ENCODE measurements around the gene STPG2. TPM values are rescaled to one million over a fixed set of nuclear protein-coding genes. Genes with fewer than 3 reads are reported as not detected.

Gene STPG2
- total and polyA plus RNA-seq, 5 donors from 2014 or later = 0.32 to 0.39 TPM; not detected in 3

DNA sequence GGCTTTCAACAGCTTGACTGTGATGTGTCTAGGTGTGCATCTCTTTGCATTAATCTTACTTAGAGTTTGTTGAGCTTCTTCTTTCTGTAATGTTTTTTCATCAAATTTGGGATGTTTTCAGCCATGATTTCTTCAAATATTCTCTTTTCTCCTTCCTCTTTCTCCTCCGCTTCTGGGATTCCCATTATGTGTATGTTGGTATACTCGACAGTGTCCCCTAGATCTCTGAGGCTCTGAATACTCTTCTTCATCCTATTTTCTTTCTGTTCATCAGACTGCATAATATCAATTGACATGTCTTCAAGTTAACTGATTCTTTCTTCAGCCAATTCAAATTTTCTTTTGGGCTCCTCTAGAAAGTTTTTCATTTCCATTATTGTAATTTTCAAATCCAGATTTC, 25.9 kb downstream of the STPG2 start:
- Histone ChIP-seq H3K27me3 (ENCODE audit: control insufficient read depth, insufficient read depth, low read length) (no peaks in the 10 kb centered on the region), H3K27ac (ENCODE audit: insufficient read depth, low read length, poor library complexity, severe bottlenecking) (no peak overlapping the region), H3K4me3 (ENCODE audit: low read depth, low read length) (no peak overlapping the region), H3K9me3 (ENCODE audit: control insufficient read depth in 2 of 2, low read length in 2 of 2) (peaks cover 18 to 19% of the 10 kb centered on the region in 2 experiments), H3K36me3 (ENCODE audit: control insufficient read depth, insufficient read depth, low read length) (no peaks in the 10 kb centered on the region), H3K4me1 (ENCODE audit: control insufficient read depth, insufficient read depth, low read length, poor library complexity, severe bottlenecking) (no peaks in the 10 kb centered on the region)
- H3K27me3 Mint-ChIP-seq = peaks cover 33% of the 10 kb centered on the region
- ATAC-seq (ENCODE audit: low read depth in 2 of 2) (no peak), DNase-seq (no peak)
- no peak overlapping the region for H3K4me3 Mint-ChIP-seq
- H3K4me1 Mint-ChIP-seq = no peaks in the 10 kb centered on the region
- H3K27ac Mint-ChIP-seq = no peak overlapping the region
- H3K9me3 Mint-ChIP-seq = peaks cover 0 to 30% (median 6%) of the 10 kb centered on the region in 7 donors
- peaks cover 4% of the 10 kb centered on the region for H3K36me3 Mint-ChIP-seq

DNA sequence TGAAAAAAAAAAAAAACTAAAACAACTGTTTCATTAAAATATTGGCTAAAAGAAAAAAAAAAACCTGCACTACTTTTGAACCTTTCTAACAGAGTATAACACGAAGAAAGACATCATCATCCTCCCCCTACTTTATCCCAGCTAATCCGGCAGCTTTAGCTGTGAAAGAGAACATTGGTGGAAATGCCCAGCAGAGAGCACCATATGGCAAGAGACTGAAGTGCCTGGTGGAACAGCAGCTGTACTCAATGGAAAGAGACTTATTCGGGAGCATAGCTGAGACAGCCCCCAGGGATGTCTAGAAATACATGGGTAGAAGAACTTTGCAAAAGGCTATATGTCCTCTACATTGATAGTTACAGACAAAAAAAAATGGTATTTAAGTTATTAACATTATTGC, 30.3 kb downstream of the STPG2 start:
- ATAC-seq (ENCODE audit: low read depth in 2 of 2) (no peak), DNase-seq (peak in 1 of 3 donors; percentile 22)
- Mint-ChIP-seq H3K4me1 (no peaks in the 10 kb centered on the region), H3K27me3 (peaks cover 34% of the 10 kb centered on the region), H3K9me3 (peaks cover 0 to 10% (median 2%) of the 10 kb centered on the region in 7 donors), H3K36me3 (peaks cover 4% of the 10 kb centered on the region), H3K4me3 (no peak overlapping the region), H3K27ac (no peak overlapping the region)
- H3K4me3 ChIP-seq (ENCODE audit: low read depth, low read length) = no peak overlapping the region
- no peak overlapping the region for H3K27ac ChIP-seq (ENCODE audit: insufficient read depth, low read length, poor library complexity, severe bottlenecking)
- no peaks in the 10 kb centered on the region for H3K4me1 ChIP-seq (ENCODE audit: control insufficient read depth, insufficient read depth, low read length, poor library complexity, severe bottlenecking)
- H3K27me3 ChIP-seq (ENCODE audit: control insufficient read depth, insufficient read depth, low read length) = no peaks in the 10 kb centered on the region
- peaks cover 8 to 11% of the 10 kb centered on the region in 2 experiments for H3K9me3 ChIP-seq (ENCODE audit: control insufficient read depth in 2 of 2, low read length in 2 of 2)
- no peaks in the 10 kb centered on the region for H3K36me3 ChIP-seq (ENCODE audit: control insufficient read depth, insufficient read depth, low read length)

DNA sequence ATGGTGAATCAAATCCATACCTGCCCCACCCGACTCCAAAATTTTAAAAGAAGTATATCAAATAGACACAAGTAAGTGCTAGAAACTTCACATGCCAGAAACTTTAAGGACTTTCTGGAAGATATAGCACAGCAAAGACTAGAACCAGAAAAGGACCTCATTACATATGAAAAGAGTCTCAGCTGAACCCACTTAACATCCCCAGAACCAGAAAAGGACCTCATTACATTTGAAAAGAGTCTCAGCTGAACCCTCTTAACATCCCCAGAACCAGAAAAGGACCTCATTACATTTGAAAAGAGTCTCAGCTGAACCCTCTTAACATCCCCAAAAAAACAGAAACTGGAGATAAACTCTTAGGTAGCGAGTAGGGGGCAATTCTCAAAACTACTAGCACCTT, 32.3 kb downstream of the STPG2 start:
- H3K36me3 Mint-ChIP-seq = no peaks in the 10 kb centered on the region
- H3K27me3 ChIP-seq (ENCODE audit: control insufficient read depth, insufficient read depth, low read length) = no peaks in the 10 kb centered on the region
- no peak overlapping the region for H3K27ac Mint-ChIP-seq
- H3K27me3 Mint-ChIP-seq = peaks cover 35% of the 10 kb centered on the region
- H3K27ac ChIP-seq (ENCODE audit: insufficient read depth, low read length, poor library complexity, severe bottlenecking) = no peak overlapping the region
- no peaks in the 10 kb centered on the region for H3K9me3 ChIP-seq (ENCODE audit: control insufficient read depth in 2 of 2, low read length in 2 of 2)
- ATAC-seq (ENCODE audit: low read depth in 2 of 2) (no peak), DNase-seq (no peak)
- H3K36me3 ChIP-seq (ENCODE audit: control insufficient read depth, insufficient read depth, low read length) = no peaks in the 10 kb centered on the region
- no peak overlapping the region for H3K4me3 Mint-ChIP-seq
- H3K4me1 ChIP-seq (ENCODE audit: control insufficient read depth, insufficient read depth, low read length, poor library complexity, severe bottlenecking) = no peaks in the 10 kb centered on the region
- H3K9me3 Mint-ChIP-seq = no peaks in the 10 kb centered on the region
- no peak overlapping the region for H3K4me3 ChIP-seq (ENCODE audit: low read depth, low read length)
- H3K4me1 Mint-ChIP-seq = no peaks in the 10 kb centered on the region

DNA sequence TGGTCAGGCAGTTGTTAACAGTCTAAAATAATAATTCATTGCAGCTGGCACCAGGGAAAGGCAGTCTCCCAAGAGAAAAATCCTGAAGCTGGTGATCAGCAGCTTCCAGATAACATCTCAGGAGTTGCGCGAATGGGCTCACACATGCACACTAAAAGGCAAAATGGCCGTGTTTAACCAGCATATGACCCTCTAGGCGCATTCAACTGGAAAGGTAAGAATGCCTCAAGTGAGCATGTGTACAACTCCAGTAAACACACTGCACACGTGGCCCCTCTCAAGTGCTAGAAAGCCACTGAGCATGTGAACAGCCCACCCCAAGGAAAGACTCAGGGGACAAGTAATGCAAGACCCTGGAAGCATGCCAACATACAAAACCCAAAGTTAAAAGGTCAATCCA, 33.1 kb downstream of the STPG2 start:
- H3K27ac Mint-ChIP-seq = no peak overlapping the region
- H3K4me3 ChIP-seq (ENCODE audit: low read depth, low read length) = no peak overlapping the region
- no peak overlapping the region for H3K4me3 Mint-ChIP-seq
- H3K4me1 Mint-ChIP-seq = no peaks in the 10 kb centered on the region
- H3K4me1 ChIP-seq (ENCODE audit: control insufficient read depth, insufficient read depth, low read length, poor library complexity, severe bottlenecking) = no peaks in the 10 kb centered on the region
- no peaks in the 10 kb centered on the region for H3K36me3 ChIP-seq (ENCODE audit: control insufficient read depth, insufficient read depth, low read length)
- H3K9me3 Mint-ChIP-seq = no peaks in the 10 kb centered on the region
- H3K27me3 ChIP-seq (ENCODE audit: control insufficient read depth, insufficient read depth, low read length) = no peaks in the 10 kb centered on the region
- ATAC-seq (ENCODE audit: low read depth in 2 of 2) (no peak), DNase-seq (no peak)
- H3K27ac ChIP-seq (ENCODE audit: insufficient read depth, low read length, poor library complexity, severe bottlenecking) = no peak overlapping the region
- H3K9me3 ChIP-seq (ENCODE audit: control insufficient read depth in 2 of 2, low read length in 2 of 2) = no peaks in the 10 kb centered on the region
- no peaks in the 10 kb centered on the region for H3K36me3 Mint-ChIP-seq
- peaks cover 39% of the 10 kb centered on the region for H3K27me3 Mint-ChIP-seq

DNA sequence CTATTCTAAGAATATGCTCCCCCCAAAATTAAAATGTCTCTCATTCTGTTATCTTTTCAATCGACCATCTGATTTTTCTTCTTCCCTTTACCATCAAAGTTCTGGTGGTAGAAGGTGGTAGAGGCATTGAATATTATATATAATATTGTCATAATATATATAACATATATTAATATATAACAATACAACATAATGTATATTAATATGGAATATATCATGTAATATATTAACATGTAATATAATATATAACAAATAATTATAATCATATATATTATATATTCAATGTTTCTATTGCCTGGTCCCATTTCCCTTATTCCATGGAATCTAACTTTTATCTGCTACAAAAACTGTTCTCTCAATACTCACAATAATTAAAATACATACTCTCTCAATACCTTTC, 40.6 kb downstream of the STPG2 start:
- Mint-ChIP-seq H3K27me3 (peaks cover 35% of the 10 kb centered on the region), H3K9me3 (no peaks in the 10 kb centered on the region), H3K4me3 (no peak overlapping the region), H3K36me3 (no peaks in the 10 kb centered on the region), H3K4me1 (no peaks in the 10 kb centered on the region), H3K27ac (no peak overlapping the region)
- Histone ChIP-seq H3K36me3 (ENCODE audit: control insufficient read depth, insufficient read depth, low read length) (no peaks in the 10 kb centered on the region), H3K4me3 (ENCODE audit: low read depth, low read length) (no peak overlapping the region), H3K9me3 (ENCODE audit: control insufficient read depth in 2 of 2, low read length in 2 of 2) (no peaks in the 10 kb centered on the region), H3K27me3 (ENCODE audit: control insufficient read depth, insufficient read depth, low read length) (peaks cover 7% of the 10 kb centered on the region), H3K4me1 (ENCODE audit: control insufficient read depth, insufficient read depth, low read length, poor library complexity, severe bottlenecking) (no peaks in the 10 kb centered on the region), H3K27ac (ENCODE audit: insufficient read depth, low read length, poor library complexity, severe bottlenecking) (no peak overlapping the region)
- DNase-seq (no peak), ATAC-seq (ENCODE audit: low read depth in 2 of 2) (no peak)

DNA sequence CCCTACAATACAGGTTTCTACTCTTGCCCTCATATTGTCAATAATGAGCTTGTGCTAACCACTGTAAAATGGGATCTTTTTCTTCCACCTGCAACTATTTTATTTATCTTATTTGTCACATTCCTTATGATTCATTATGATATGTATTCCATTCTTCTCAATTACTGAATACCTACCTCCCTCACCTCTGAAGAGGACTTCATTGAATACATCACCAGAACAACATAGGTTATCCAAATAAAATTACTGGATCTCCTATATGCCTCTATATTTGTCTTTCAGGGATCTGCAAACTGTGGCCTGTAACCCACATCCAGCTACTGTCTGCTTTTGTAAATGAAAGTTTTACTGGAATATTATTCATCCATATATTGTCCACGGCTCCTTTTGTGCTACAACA, 41.3 kb downstream of the STPG2 start:
- H3K4me1 Mint-ChIP-seq = no peaks in the 10 kb centered on the region
- DNase-seq = no peak
- Histone ChIP-seq H3K4me1 (ENCODE audit: control insufficient read depth, insufficient read depth, low read length, poor library complexity, severe bottlenecking) (no peaks in the 10 kb centered on the region), H3K4me3 (ENCODE audit: low read depth, low read length) (no peak overlapping the region), H3K27me3 (ENCODE audit: control insufficient read depth, insufficient read depth, low read length) (peaks cover 7% of the 10 kb centered on the region), H3K36me3 (ENCODE audit: control insufficient read depth, insufficient read depth, low read length) (no peaks in the 10 kb centered on the region), H3K27ac (ENCODE audit: insufficient read depth, low read length, poor library complexity, severe bottlenecking) (no peak overlapping the region), H3K9me3 (ENCODE audit: control insufficient read depth in 2 of 2, low read length in 2 of 2) (no peaks in the 10 kb centered on the region)
- no peaks in the 10 kb centered on the region for H3K36me3 Mint-ChIP-seq
- H3K27me3 Mint-ChIP-seq = peaks cover 29% of the 10 kb centered on the region
- H3K9me3 Mint-ChIP-seq = no peaks in the 10 kb centered on the region
- no peak overlapping the region for H3K4me3 Mint-ChIP-seq
- no peak overlapping the region for H3K27ac Mint-ChIP-seq
- no peak for ATAC-seq (ENCODE audit: low read depth in 2 of 2)

DNA sequence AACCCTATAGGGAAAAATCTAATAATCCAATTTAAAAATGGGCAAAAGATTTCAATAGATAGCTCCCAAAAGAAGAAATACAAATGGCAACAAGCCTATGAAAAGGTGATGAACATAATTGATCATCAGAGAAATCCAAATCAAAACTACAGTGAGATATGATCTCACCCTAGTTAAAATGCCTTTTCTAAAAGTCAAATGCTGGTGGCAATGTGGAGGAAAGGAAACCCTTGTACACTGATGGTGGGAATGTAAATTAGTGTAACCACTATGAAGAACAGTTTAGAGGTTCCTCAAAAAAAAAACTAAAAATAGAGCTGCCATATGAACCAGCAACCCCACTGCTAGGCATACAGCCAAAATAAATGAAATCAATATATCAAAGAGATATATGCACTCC, 44.5 kb downstream of the STPG2 start:
- H3K4me3 ChIP-seq (ENCODE audit: low read depth, low read length) = no peak overlapping the region
- ATAC-seq (ENCODE audit: low read depth in 2 of 2) (no peak), DNase-seq (no peak)
- H3K27ac Mint-ChIP-seq = no peak overlapping the region
- peaks cover 1 to 4% of the 10 kb centered on the region in 2 experiments for H3K9me3 ChIP-seq (ENCODE audit: control insufficient read depth in 2 of 2, low read length in 2 of 2)
- no peak overlapping the region for H3K4me3 Mint-ChIP-seq
- H3K27ac ChIP-seq (ENCODE audit: insufficient read depth, low read length, poor library complexity, severe bottlenecking) = no peak overlapping the region
- peaks cover 16% of the 10 kb centered on the region for H3K27me3 Mint-ChIP-seq
- no peaks in the 10 kb centered on the region for H3K36me3 Mint-ChIP-seq
- no peaks in the 10 kb centered on the region for H3K4me1 Mint-ChIP-seq
- H3K4me1 ChIP-seq (ENCODE audit: control insufficient read depth, insufficient read depth, low read length, poor library complexity, severe bottlenecking) = no peaks in the 10 kb centered on the region
- peaks cover 7% of the 10 kb centered on the region for H3K27me3 ChIP-seq (ENCODE audit: control insufficient read depth, insufficient read depth, low read length)
- H3K9me3 Mint-ChIP-seq = peaks cover 0 to 11% (median 1%) of the 10 kb centered on the region in 7 donors
- no peaks in the 10 kb centered on the region for H3K36me3 ChIP-seq (ENCODE audit: control insufficient read depth, insufficient read depth, low read length)

DNA sequence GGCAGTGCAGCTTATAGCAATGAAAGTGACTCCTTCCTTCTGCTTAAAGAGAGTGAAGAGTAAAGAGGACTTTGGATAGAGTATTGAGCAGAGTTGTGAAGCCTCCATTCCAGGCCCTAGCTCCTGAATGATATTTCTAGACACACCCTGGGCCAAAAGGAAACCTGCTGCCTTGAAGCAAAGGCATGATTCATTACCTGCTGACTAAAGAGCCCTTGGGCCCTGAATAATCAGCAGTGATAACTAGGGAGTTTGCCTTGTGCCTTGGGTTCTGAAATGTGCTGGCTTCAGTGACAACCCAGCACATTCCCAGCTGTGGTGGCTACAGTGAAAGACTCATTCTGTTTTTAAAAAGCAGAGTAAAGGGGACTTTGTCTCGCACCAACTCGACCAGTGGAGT, 49.2 kb downstream of the STPG2 start:
- H3K36me3 ChIP-seq (ENCODE audit: control insufficient read depth, insufficient read depth, low read length) = no peaks in the 10 kb centered on the region
- no peak for ATAC-seq (ENCODE audit: low read depth in 2 of 2)
- Mint-ChIP-seq H3K4me3 (no peak overlapping the region), H3K36me3 (no peaks in the 10 kb centered on the region), H3K27me3 (peaks cover 13% of the 10 kb centered on the region), H3K9me3 (peaks cover 0 to 11% (median 1%) of the 10 kb centered on the region in 7 donors), H3K4me1 (no peaks in the 10 kb centered on the region), H3K27ac (no peak overlapping the region)
- DNase-seq = no peak
- peaks cover 7% of the 10 kb centered on the region for H3K27me3 ChIP-seq (ENCODE audit: control insufficient read depth, insufficient read depth, low read length)
- H3K4me3 ChIP-seq (ENCODE audit: low read depth, low read length) = no peak overlapping the region
- H3K9me3 ChIP-seq (ENCODE audit: control insufficient read depth in 2 of 2, low read length in 2 of 2) = peaks cover 1 to 4% of the 10 kb centered on the region in 2 experiments
- H3K27ac ChIP-seq (ENCODE audit: insufficient read depth, low read length, poor library complexity, severe bottlenecking) = no peak overlapping the region
- H3K4me1 ChIP-seq (ENCODE audit: control insufficient read depth, insufficient read depth, low read length, poor library complexity, severe bottlenecking) = no peaks in the 10 kb centered on the region
